WTC11 (cell line): Measurements from ENCODE around the gene DTNBP1. TPM values are rescaled to one million over a fixed set of nuclear protein-coding genes. Genes with fewer than 3 reads are reported as not detected.

Experiments
- ATAC-seq: fragments of 200-7000 bp; cut with Tn5 transposase; 2 replicates; pipeline ENCODE4 v1.10.0; 2021; ENCODE audit warnings: mild to moderate bottlenecking, moderate library complexity
- CTCF ChIA-PET: fragments of 300-600 bp; sonication (Branson Sonifier 250); formaldehyde crosslinking; loops from one replicate; lab custom pipeline; 2021; ENCODE audit warnings: antibody characterized with exemption; lab: Charles Lee
- POLR2A ChIA-PET: fragments of 350-600 bp; sonication (Branson Sonifier 250); formaldehyde crosslinking; loops from one replicate; lab custom pipeline; 2021; ENCODE audit warnings: antibody characterized with exemption; lab: Charles Lee
- DNase-seq: peaks from one replicate; pipeline ENCODE4 v3.0.0; 2021; ENCODE audit warnings: low spot score
- H3K27ac Mint-ChIP-seq: 2 replicates; pipeline ENCODE4 v1.8.0; 2021; ENCODE audit warnings: mixed read lengths
- H3K27me3 Mint-ChIP-seq: 2 replicates; pipeline ENCODE4 v1.8.0; 2021; ENCODE audit warnings: low read depth, mild to moderate bottlenecking, moderate library complexity, mixed read lengths
- H3K36me3 Mint-ChIP-seq: 2 replicates; pipeline ENCODE4 v1.8.0; 2021; ENCODE audit warnings: mixed read lengths
- H3K4me1 Mint-ChIP-seq: 2 replicates; pipeline ENCODE4 v1.8.0; 2022; ENCODE audit warnings: mixed read lengths
- H3K4me3 Mint-ChIP-seq: 2 replicates; pipeline ENCODE4 v1.8.0; 2021; ENCODE audit warnings: mild to moderate bottlenecking, moderate library complexity, mixed read lengths
- H3K9me3 Mint-ChIP-seq: 2 replicates; pipeline ENCODE4 v1.8.0; 2021; ENCODE audit warnings: mixed read lengths
- ATF1 ChIP-seq: sonication (generic); formaldehyde crosslinking; IDR thresholded peaks from 2 replicates; pipeline ENCODE4 v1.8.1; 2023; ENCODE audit warnings: mild to moderate bottlenecking, moderate library complexity, missing genetic modification reagents
- CREM ChIP-seq: sonication (generic); formaldehyde crosslinking; IDR thresholded peaks from 2 replicates; pipeline ENCODE4 v1.8.1; 2022; ENCODE audit warnings: mild to moderate bottlenecking, missing genetic modification reagents, moderate library complexity
- E2F1 ChIP-seq: sonication (generic); formaldehyde crosslinking; IDR thresholded peaks from 2 replicates; pipeline ENCODE4 v1.8.0; 2022; ENCODE audit warnings: mild to moderate bottlenecking, missing genetic modification reagents
- FOXJ3 ChIP-seq: sonication (generic); formaldehyde crosslinking; IDR thresholded peaks from 2 replicates; pipeline ENCODE4 v1.9.0; 2021; ENCODE audit warnings: missing genetic modification reagents, mild to moderate bottlenecking, borderline replicate concordance
- FOXK1 ChIP-seq: sonication (generic); formaldehyde crosslinking; IDR thresholded peaks from 2 replicates; pipeline ENCODE4 v1.8.0; 2022; ENCODE audit warnings: mild to moderate bottlenecking, moderate library complexity, missing genetic modification reagents
- FOXP4 ChIP-seq: sonication (generic); formaldehyde crosslinking; IDR thresholded peaks from 2 replicates; pipeline ENCODE4 v1.8.0; 2022; ENCODE audit warnings: mild to moderate bottlenecking, missing genetic modification reagents
- GTF2I ChIP-seq: fragments of 250-450 bp; sonication (Bioruptor Pico); conservative IDR thresholded peaks from 2 replicates; pipeline ENCODE4 v1.4.0; 2021; ENCODE audit warnings: mild to moderate bottlenecking
- JUN ChIP-seq: sonication (generic); formaldehyde crosslinking; IDR thresholded peaks from 2 replicates; pipeline ENCODE4 v1.8.0; 2023; ENCODE audit warnings: mild to moderate bottlenecking, missing genetic modification reagents
- KAT7 ChIP-seq: sonication (generic); formaldehyde crosslinking; IDR thresholded peaks from 2 replicates; pipeline ENCODE4 v1.8.1; 2023; ENCODE audit warnings: missing genetic modification reagents, mild to moderate bottlenecking, borderline replicate concordance
- MLX ChIP-seq: sonication (generic); formaldehyde crosslinking; IDR thresholded peaks from 2 replicates; pipeline ENCODE4 v1.8.1; 2023; ENCODE audit warnings: mild to moderate bottlenecking, missing genetic modification reagents, moderate library complexity
- PRDM15 ChIP-seq: sonication (generic); formaldehyde crosslinking; IDR thresholded peaks from 2 replicates; pipeline ENCODE4 v1.8.0; 2022; ENCODE audit warnings: missing genetic modification reagents
- SMAD4 ChIP-seq: sonication (generic); formaldehyde crosslinking; IDR thresholded peaks from 2 replicates; pipeline ENCODE4 v1.8.0; 2022; ENCODE audit warnings: mild to moderate bottlenecking, missing genetic modification reagents
- SP1 ChIP-seq: sonication (generic); formaldehyde crosslinking; conservative IDR thresholded peaks from 2 replicates; pipeline ENCODE4 v1.8.1; 2022; ENCODE audit warnings: missing genetic modification reagents
- ZBTB43 ChIP-seq: sonication (generic); formaldehyde crosslinking; IDR thresholded peaks from 2 replicates; pipeline ENCODE4 v1.8.1; 2023; ENCODE audit warnings: mild to moderate bottlenecking, missing genetic modification reagents
- ZNF121 ChIP-seq: sonication (generic); formaldehyde crosslinking; IDR thresholded peaks from 2 replicates; pipeline ENCODE4 v1.8.0; 2023; ENCODE audit warnings: missing genetic modification reagents
- ZNF425 ChIP-seq: fragments of 250-450 bp; sonication (Bioruptor Pico); conservative IDR thresholded peaks from 2 replicates; pipeline ENCODE4 v1.9.0; 2021; ENCODE audit warnings: mild to moderate bottlenecking
- total RNA-seq: library from RNA; stranded (reverse); gene quantifications from 3 replicates; pipeline ENCODE4 v1.2.3, GENCODE V29; 2021

Gene DTNBP1
- total RNA-seq, 1 experiment from 2014 or later, result 15.1 TPM

- DNase-seq (no peak), ATAC-seq (no peak)
- Mint-ChIP-seq H3K9me3 (peaks cover 10% of the 10 kb centered on the region), H3K36me3 (0 out of 2 replicates have a peak, but pooled peaks cover 4% of the 10 kb centered on the region), H3K27ac (no peak overlapping the region), H3K4me3 (no peak overlapping the region), H3K4me1 (peaks cover 42% of the 10 kb centered on the region), H3K27me3 (no peaks in the 10 kb centered on the region)
- ChIA-PET CTCF (interaction anchor here (1.6 kb wide), 1 partner anchor 11 kb away, joined by 3 read pairs; no protein-coding TSS in a partner anchor), POLR2A (no interaction called here)
- TF ChIP-seq E2F1, result no peak
- TF ChIP-seq CREM (CRISPR knock-in tag), result no peak
- TF ChIP-seq SP1 (CRISPR knock-in tag), result no peak
- no peak for TF ChIP-seq FOXJ3
- TF ChIP-seq JUN (CRISPR knock-in tag), result no peak
- TF ChIP-seq FOXK1 (CRISPR knock-in tag), result no peak
- no peak for TF ChIP-seq GTF2I (CRISPR knock-in tag)
- no peak for TF ChIP-seq FOXP4 (CRISPR knock-in tag)
- TF ChIP-seq ATF1 (CRISPR knock-in tag), result no peak
- TF ChIP-seq MLX (CRISPR knock-in tag), result no peak
- TF ChIP-seq SMAD4 (CRISPR knock-in tag), result no peak
- no peak for TF ChIP-seq ZNF121 (CRISPR knock-in tag)
- TF ChIP-seq PRDM15 (CRISPR knock-in tag), result no peak
- no peak for TF ChIP-seq ZBTB43 (CRISPR knock-in tag)
- no peak for TF ChIP-seq KAT7
- no peak for TF ChIP-seq ZNF425
These were observed 88.3 kb downstream of the DTNBP1 start for GRCh38 chr6:15574486-15574885.
